Measurements from ENCODE around the gene HNRNPCL1. TPM values are rescaled to one million over a fixed set of nuclear protein-coding genes. Genes with fewer than 3 reads are reported as not detected.

HNRNPCL1 gene
- total RNA-seq, 2 experiments from 2014 or later, result not detected

DNA sequence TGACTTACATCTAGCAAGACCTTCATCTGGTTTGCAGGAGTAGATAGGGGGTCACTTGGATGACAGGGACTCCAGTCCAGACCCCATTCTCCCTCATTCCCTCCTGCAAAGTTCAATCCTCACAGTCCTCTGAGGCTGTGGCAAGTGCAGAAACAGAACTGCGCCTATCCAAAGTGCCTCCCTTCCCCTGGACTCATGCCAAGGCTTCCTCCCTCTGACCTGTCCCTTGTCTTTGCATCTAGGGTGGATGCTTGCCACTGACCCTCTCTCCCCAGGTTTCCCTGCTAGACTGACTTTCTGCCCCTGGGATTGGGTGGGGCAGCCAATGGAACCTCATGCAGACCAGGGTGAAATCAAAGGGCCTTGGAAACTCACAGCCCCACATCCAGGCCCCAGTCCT, 38.6 kb downstream of the HNRNPCL1 start:
- no peaks in the 10 kb centered on the region for H3K9me3 Mint-ChIP-seq (ENCODE audit: insufficient read depth)
- ChIA-PET POLR2A (no interaction called here), CTCF (no interaction called here)
- ATAC-seq, result no peak
- H3K36me3 Mint-ChIP-seq (ENCODE audit: low read depth), result no peaks in the 10 kb centered on the region
- H3K27me3 Mint-ChIP-seq (ENCODE audit: low read depth), result peaks cover 11% of the 10 kb centered on the region
- H3K4me1 Mint-ChIP-seq (ENCODE audit: low read depth), result no peaks in the 10 kb centered on the region
- no peak overlapping the region for H3K4me3 Mint-ChIP-seq
- no peak overlapping the region for H3K27ac Mint-ChIP-seq
- no peak for DNase-seq

GRCh38 chr1:12799730-12800129, 48.8 kb downstream of the HNRNPCL1 start:
- no peaks in the 10 kb centered on the region for H3K9me3 Mint-ChIP-seq (ENCODE audit: insufficient read depth)
- H3K27ac Mint-ChIP-seq, result no peak overlapping the region
- DNase-seq (no peak), ATAC-seq (no peak)
- ChIA-PET CTCF (no interaction called here), POLR2A (no interaction called here)
- H3K27me3 Mint-ChIP-seq (ENCODE audit: low read depth), result peaks cover 14% of the 10 kb centered on the region
- no peak overlapping the region for H3K4me3 Mint-ChIP-seq
- no peaks in the 10 kb centered on the region for H3K4me1 Mint-ChIP-seq (ENCODE audit: low read depth)
- no peaks in the 10 kb centered on the region for H3K36me3 Mint-ChIP-seq (ENCODE audit: low read depth)

- no peaks in the 10 kb centered on the region for H3K4me1 Mint-ChIP-seq (ENCODE audit: low read depth)
- H3K27me3 Mint-ChIP-seq (ENCODE audit: low read depth), result peaks cover 12% of the 10 kb centered on the region
- H3K27ac Mint-ChIP-seq, result no peak overlapping the region
- no peaks in the 10 kb centered on the region for H3K9me3 Mint-ChIP-seq (ENCODE audit: insufficient read depth)
- H3K4me3 Mint-ChIP-seq, result no peak overlapping the region
- no peak for ATAC-seq
- no peaks in the 10 kb centered on the region for H3K36me3 Mint-ChIP-seq (ENCODE audit: low read depth)
- ChIA-PET CTCF (no interaction called here), POLR2A (no interaction called here)
- DNase-seq, result no peak
Measured at GRCh38 chr1:12798911-12799310, 49.6 kb downstream of the HNRNPCL1 start.

Other genes with a start within 250 kb of the HNRNPCL1 start
- gene DHRS3, start 230.5 kb downstream of the HNRNPCL1 start, total RNA-seq, result 10 to 100 TPM; 86.8 to 89.5 TPM
- not detected for gene AADACL4, start 204.6 kb downstream of the HNRNPCL1 start, total RNA-seq
- not detected for gene AADACL3, start 132.6 kb downstream of the HNRNPCL1 start, total RNA-seq
- not detected for gene CFAP107, start 102.5 kb downstream of the HNRNPCL1 start, total RNA-seq
- gene PRAMEF12, start 75.0 kb downstream of the HNRNPCL1 start, total RNA-seq, result not detected
- gene PRAMEF1, start 57.3 kb downstream of the HNRNPCL1 start, total RNA-seq, result not detected
- not detected for gene PRAMEF11, start 17.3 kb downstream of the HNRNPCL1 start, total RNA-seq
- not detected for gene PRAMEF2, start 8.4 kb upstream of the HNRNPCL1 start, total RNA-seq
- not detected for gene PRAMEF4, start 37.5 kb upstream of the HNRNPCL1 start, total RNA-seq
- not detected for gene PRAMEF10, start 49.5 kb upstream of the HNRNPCL1 start, total RNA-seq
- gene PRAMEF7, start 67.9 kb upstream of the HNRNPCL1 start, total RNA-seq, result not detected
- gene PRAMEF6, start 98.9 kb upstream of the HNRNPCL1 start, total RNA-seq, result not detected
- not detected for gene PRAMEF27, start 207.9 kb upstream of the HNRNPCL1 start, total RNA-seq
- not detected for gene HNRNPCL3, start 212.0 kb upstream of the HNRNPCL1 start, total RNA-seq
- not detected for gene PRAMEF25, start 222.1 kb upstream of the HNRNPCL1 start, total RNA-seq

All from activated CD8-positive, alpha-beta T cell treated with anti-CD3 and anti-CD28 coated beads, Interleukin-2, amount 10 ng/mL, durations not matched to agents 7 days and 5 days (primary cell).